ENCODE measurements around the gene MKNK2. TPM values are rescaled to one million over a fixed set of nuclear protein-coding genes. Genes with fewer than 3 reads are reported as not detected.

The MKNK2 gene
- total RNA-seq, 1 donor from 2014 or later, result 32.4 TPM

DNA sequence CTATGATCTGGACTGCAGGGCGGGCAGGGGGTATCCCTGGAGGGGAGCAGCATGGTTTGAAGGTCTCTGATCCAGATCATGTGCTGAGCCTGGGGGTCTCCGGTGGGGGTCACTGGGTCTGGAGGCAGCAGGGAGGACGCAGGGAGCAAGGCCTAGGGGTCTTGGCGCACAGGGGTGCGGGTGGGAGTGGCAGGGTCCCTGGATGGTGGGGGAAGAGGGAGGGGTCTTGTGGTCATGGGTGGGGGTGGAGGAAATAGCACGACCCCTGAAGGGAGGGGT lies 37.4 kb downstream of the MKNK2 start:
- H3K27me3 ChIP-seq (ENCODE audit: control insufficient read depth in 3 of 3, insufficient read depth in 3 of 3, low read length in 3 of 3), result no peaks in the 10 kb centered on the region
- no peak overlapping the region for H3K27ac ChIP-seq (ENCODE audit: low read depth, low read length)
- H3K9ac ChIP-seq (ENCODE audit: low read depth in 1 of 3, low read length in 3 of 3), result peak overlapping the region in 1 of 3 donors; percentile 32
- no peak overlapping the region for H3K4me3 ChIP-seq (ENCODE audit: low read length in 3 of 3)
- H3K36me3 ChIP-seq (ENCODE audit: control insufficient read depth in 3 of 3, insufficient read depth in 3 of 3, low read length in 3 of 3), result no peaks in the 10 kb centered on the region
- H3K9me3 ChIP-seq (ENCODE audit: control insufficient read depth in 3 of 3, low read length in 3 of 3), result no peaks in the 10 kb centered on the region
- H3K4me1 ChIP-seq (ENCODE audit: control insufficient read depth in 3 of 3, insufficient read depth in 3 of 3, low read length in 3 of 3), result peaks cover 5 to 21% (median 7%) of the 10 kb centered on the region in 3 donors

DNA sequence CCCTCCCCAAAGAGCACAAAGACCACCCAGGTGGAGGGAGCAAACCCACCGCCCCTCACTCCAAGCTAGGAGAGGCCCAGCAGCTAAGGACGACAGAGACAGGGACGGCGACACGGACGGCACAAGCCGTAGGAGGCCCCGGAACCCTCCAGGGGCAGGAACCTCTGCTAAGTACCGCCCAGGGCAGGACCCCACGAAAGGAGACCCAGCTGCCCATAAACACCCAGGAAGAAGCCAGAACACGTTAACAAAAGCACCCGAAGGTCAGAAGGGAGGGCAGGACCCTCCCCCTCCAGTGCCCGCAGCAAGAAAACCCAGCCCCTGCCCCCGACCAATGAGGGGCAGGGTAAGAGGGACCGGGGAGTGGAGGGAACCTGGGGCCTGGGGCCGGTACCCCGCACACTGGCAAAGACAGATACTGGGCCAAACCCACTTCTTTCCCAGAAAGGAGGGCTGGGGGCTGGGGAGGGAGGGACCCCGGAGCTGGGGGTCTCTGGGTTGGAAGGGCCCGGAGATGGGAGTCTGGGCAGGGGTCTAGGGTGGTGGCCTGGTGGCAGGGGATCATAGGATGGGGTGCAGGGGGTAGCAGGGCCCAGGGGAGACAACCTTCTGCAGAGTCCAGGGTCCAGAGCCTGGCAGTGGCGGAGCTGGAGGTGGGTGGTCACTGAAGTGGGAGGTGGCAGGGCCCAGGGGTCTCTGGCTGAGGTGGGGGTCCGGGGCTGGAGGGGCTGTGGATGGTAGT lies 37.9 kb downstream of the MKNK2 start:
- peak overlapping the region in 1 of 3 donors; percentile 32 for H3K9ac ChIP-seq (ENCODE audit: low read depth in 1 of 3, low read length in 3 of 3)
- no peak overlapping the region for H3K4me3 ChIP-seq (ENCODE audit: low read length in 3 of 3)
- H3K27ac ChIP-seq (ENCODE audit: low read depth, low read length), result no peak overlapping the region
- H3K4me1 ChIP-seq (ENCODE audit: control insufficient read depth in 3 of 3, insufficient read depth in 3 of 3, low read length in 3 of 3), result peaks cover 5 to 21% (median 7%) of the 10 kb centered on the region in 3 donors
- no peaks in the 10 kb centered on the region for H3K27me3 ChIP-seq (ENCODE audit: control insufficient read depth in 3 of 3, insufficient read depth in 3 of 3, low read length in 3 of 3)
- H3K9me3 ChIP-seq (ENCODE audit: control insufficient read depth in 3 of 3, low read length in 3 of 3), result no peaks in the 10 kb centered on the region
- no peaks in the 10 kb centered on the region for H3K36me3 ChIP-seq (ENCODE audit: control insufficient read depth in 3 of 3, insufficient read depth in 3 of 3, low read length in 3 of 3)

DNA sequence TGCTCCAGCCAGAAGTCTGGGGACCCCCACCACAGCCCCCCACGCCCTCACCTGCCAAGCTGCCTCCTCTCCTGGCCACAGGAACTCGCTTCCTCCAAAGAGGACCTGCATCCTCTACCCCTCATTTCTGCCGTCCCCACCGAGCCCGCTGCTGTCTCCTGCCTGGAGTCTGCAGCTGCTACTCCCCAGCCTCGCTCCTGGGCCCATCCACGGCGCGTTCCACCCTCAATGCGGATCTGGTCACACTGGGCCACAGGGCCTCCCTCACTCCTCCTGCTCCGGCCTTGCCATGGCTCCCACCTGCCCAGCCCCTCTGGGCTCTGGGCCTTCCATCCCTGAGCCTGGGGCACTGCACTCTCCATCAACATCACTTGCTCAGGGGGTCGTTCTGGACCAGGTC lies 39.9 kb downstream of the MKNK2 start:
- no peak overlapping the region for H3K27ac ChIP-seq (ENCODE audit: low read depth, low read length)
- H3K9me3 ChIP-seq (ENCODE audit: control insufficient read depth in 3 of 3, low read length in 3 of 3), result no peaks in the 10 kb centered on the region

DNA sequence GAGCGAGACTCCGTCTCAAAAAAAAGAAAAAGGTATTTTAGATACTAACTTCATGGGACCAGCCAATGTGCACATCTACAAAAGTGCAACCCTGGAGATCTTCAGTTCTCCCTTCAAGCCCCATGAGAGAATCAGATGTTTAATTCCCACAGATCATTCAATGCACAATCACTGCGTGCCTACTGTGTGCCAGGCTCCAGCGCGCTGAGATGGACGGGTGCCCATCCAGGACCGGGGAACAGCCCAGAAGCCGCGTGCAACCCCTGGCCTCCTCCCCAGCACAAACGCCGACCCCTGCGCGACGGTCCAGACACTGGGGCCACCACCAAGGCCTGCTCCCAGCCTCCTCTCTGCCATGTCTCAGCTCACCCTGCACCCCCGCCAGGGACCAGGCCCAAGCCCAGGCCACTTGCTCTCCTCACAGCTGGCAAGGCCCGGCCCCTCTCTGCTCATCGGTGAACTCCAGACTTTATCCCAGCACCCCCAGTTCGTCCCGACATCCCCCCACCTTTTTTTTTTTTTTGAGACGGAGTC lies 40.8 kb downstream of the MKNK2 start:
- no peak overlapping the region for H3K27ac ChIP-seq (ENCODE audit: low read depth, low read length)
- H3K4me3 ChIP-seq (ENCODE audit: low read length in 3 of 3), result no peak overlapping the region
- no peaks in the 10 kb centered on the region for H3K9me3 ChIP-seq (ENCODE audit: control insufficient read depth in 3 of 3, low read length in 3 of 3)
- no peaks in the 10 kb centered on the region for H3K27me3 ChIP-seq (ENCODE audit: control insufficient read depth in 3 of 3, insufficient read depth in 3 of 3, low read length in 3 of 3)
- peaks cover 0 to 15% (median 3%) of the 10 kb centered on the region in 3 donors for H3K4me1 ChIP-seq (ENCODE audit: control insufficient read depth in 3 of 3, insufficient read depth in 3 of 3, low read length in 3 of 3)
- H3K9ac ChIP-seq (ENCODE audit: low read depth in 1 of 3, low read length in 3 of 3), result no peak overlapping the region
- H3K36me3 ChIP-seq (ENCODE audit: control insufficient read depth in 3 of 3, insufficient read depth in 3 of 3, low read length in 3 of 3), result no peaks in the 10 kb centered on the region

More for the DNA sequence above, 39.9 kb downstream of the MKNK2 start:
- H3K36me3 ChIP-seq (ENCODE audit: control insufficient read depth in 3 of 3, insufficient read depth in 3 of 3, low read length in 3 of 3), result no peaks in the 10 kb centered on the region
- H3K9ac ChIP-seq (ENCODE audit: low read depth in 1 of 3, low read length in 3 of 3), result no peak overlapping the region
- no peak overlapping the region for H3K4me3 ChIP-seq (ENCODE audit: low read length in 3 of 3)
- no peaks in the 10 kb centered on the region for H3K27me3 ChIP-seq (ENCODE audit: control insufficient read depth in 3 of 3, insufficient read depth in 3 of 3, low read length in 3 of 3)
- peaks cover 2 to 17% (median 5%) of the 10 kb centered on the region in 3 donors for H3K4me1 ChIP-seq (ENCODE audit: control insufficient read depth in 3 of 3, insufficient read depth in 3 of 3, low read length in 3 of 3)

DNA sequence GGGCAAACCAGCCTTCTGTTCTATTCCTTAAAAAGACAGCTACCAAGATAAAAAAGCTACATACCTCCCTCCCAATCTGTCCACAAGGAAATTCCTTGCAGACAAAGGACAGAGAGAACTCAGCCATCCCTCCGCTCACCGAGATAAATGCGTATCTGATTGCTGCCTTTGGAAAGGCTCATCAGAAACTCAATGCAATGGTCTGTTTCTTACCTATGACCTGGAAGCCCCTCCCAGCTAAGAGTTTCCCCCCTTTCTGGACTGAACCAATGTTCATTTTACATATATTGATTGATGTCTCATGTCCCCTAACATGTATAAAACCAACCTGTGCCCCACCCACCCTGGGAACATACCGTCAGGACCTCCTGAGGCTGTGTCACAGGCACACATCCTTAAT lies 47.2 kb downstream of the MKNK2 start:
- no peak overlapping the region for H3K27ac ChIP-seq (ENCODE audit: low read depth, low read length)
- H3K9ac ChIP-seq (ENCODE audit: low read depth in 1 of 3, low read length in 3 of 3), result no peak overlapping the region
- H3K36me3 ChIP-seq (ENCODE audit: control insufficient read depth in 3 of 3, insufficient read depth in 3 of 3, low read length in 3 of 3), result peaks cover 5% of the 10 kb centered on the region in 3 donors
- H3K27me3 ChIP-seq (ENCODE audit: control insufficient read depth in 3 of 3, insufficient read depth in 3 of 3, low read length in 3 of 3), result no peaks in the 10 kb centered on the region
- no peaks in the 10 kb centered on the region for H3K4me1 ChIP-seq (ENCODE audit: control insufficient read depth in 3 of 3, insufficient read depth in 3 of 3, low read length in 3 of 3)
- H3K9me3 ChIP-seq (ENCODE audit: control insufficient read depth in 3 of 3, low read length in 3 of 3), result no peaks in the 10 kb centered on the region
- no peak overlapping the region for H3K4me3 ChIP-seq (ENCODE audit: low read length in 3 of 3)

DNA sequence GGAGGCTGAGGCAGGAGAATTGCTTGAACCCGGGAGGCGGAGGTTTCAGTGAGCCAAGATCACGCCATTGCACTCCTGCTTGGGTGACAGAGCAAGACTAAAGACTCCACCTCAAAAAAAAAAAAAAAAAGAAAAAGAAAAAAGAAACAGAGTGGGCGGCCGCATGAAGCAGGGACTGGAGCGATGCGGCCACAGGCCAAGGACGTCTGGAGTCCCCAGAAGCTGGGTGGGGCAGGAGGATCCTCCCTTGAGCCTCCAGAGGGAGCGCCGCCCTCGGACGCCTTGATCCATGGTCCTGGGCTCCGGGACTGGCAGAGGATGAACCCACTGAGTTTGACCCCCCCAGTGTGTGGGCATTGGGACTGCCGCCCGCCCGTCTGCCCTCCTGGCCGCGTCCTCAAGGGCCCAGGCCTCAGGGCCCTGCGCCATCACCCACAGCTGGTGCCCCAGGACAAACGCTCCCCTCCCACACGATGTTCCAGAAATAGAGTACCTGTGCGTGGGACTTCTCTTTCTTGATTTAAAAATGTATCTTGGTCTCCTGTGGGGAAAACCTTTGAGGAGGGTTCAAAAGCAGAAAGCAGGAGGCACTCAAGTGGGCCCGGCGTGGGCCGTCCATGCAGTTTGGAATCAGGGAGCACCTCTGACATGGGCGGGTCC lies 51.1 kb downstream of the MKNK2 start:
- no peak overlapping the region for H3K27ac ChIP-seq (ENCODE audit: low read depth, low read length)
- no peaks in the 10 kb centered on the region for H3K4me1 ChIP-seq (ENCODE audit: control insufficient read depth in 3 of 3, insufficient read depth in 3 of 3, low read length in 3 of 3)
- H3K4me3 ChIP-seq (ENCODE audit: low read length in 3 of 3), result no peak overlapping the region
- no peaks in the 10 kb centered on the region for H3K27me3 ChIP-seq (ENCODE audit: control insufficient read depth in 3 of 3, insufficient read depth in 3 of 3, low read length in 3 of 3)
- peaks cover 9 to 12% (median 11%) of the 10 kb centered on the region in 3 donors for H3K36me3 ChIP-seq (ENCODE audit: control insufficient read depth in 3 of 3, insufficient read depth in 3 of 3, low read length in 3 of 3)
- no peaks in the 10 kb centered on the region for H3K9me3 ChIP-seq (ENCODE audit: control insufficient read depth in 3 of 3, low read length in 3 of 3)
- no peak overlapping the region for H3K9ac ChIP-seq (ENCODE audit: low read depth in 1 of 3, low read length in 3 of 3)

DNA sequence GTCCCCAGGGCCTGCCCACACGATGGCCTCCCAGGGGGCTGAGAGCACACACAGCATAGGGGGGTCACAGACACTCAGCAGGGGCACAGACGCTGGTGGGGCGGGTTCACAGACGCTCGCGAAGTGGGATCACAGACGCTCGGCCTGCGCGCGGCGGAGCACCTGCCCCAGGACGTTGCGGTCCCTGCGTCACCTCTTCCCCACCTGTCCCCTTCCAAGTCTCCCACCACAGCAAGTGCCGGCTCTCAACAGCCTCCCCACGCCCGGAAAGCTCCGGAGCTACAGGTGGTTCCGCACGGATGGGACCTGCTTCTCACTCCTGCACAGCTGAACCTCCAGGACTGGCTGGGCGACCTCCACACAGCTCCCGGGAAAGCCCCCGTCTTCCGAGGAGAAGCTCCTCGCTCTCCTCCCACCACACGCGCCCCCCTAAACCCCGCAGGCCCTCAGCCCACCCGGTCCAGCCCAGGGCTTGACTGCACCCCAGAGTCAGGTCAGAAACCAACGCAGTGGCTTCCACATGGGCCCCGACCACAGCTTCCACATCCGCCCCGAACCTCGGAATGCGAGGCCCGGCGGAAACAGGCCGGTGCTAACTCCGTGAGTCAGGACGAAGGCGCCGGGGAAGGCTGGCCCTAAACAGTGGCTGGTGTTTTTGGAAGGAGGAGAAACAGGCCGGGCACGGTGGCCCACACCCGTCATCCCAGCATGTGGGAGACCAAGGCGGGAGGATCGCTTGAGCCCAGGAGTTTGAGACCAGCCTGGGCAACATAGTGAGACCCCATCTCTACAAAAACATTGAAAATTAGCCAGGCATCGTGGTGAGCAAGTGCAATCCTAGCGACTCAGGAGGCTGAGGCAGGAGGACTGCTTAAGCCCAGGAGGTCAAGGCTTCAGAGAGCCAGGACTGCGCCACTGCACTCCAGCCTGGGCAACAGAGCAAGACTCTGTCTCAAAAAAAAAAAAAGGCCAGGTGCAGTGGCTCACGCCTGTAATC lies 52.0 kb downstream of the MKNK2 start:
- Histone ChIP-seq H3K27ac (ENCODE audit: low read depth, low read length) (no peak overlapping the region), H3K9me3 (ENCODE audit: control insufficient read depth in 3 of 3, low read length in 3 of 3) (no peaks in the 10 kb centered on the region), H3K27me3 (ENCODE audit: control insufficient read depth in 3 of 3, insufficient read depth in 3 of 3, low read length in 3 of 3) (no peaks in the 10 kb centered on the region), H3K36me3 (ENCODE audit: control insufficient read depth in 3 of 3, insufficient read depth in 3 of 3, low read length in 3 of 3) (peaks cover 9 to 12% (median 11%) of the 10 kb centered on the region in 3 donors), H3K4me3 (ENCODE audit: low read length in 3 of 3) (no peak overlapping the region), H3K4me1 (ENCODE audit: control insufficient read depth in 3 of 3, insufficient read depth in 3 of 3, low read length in 3 of 3) (no peaks in the 10 kb centered on the region), H3K9ac (ENCODE audit: low read depth in 1 of 3, low read length in 3 of 3) (no peak overlapping the region)

DNA sequence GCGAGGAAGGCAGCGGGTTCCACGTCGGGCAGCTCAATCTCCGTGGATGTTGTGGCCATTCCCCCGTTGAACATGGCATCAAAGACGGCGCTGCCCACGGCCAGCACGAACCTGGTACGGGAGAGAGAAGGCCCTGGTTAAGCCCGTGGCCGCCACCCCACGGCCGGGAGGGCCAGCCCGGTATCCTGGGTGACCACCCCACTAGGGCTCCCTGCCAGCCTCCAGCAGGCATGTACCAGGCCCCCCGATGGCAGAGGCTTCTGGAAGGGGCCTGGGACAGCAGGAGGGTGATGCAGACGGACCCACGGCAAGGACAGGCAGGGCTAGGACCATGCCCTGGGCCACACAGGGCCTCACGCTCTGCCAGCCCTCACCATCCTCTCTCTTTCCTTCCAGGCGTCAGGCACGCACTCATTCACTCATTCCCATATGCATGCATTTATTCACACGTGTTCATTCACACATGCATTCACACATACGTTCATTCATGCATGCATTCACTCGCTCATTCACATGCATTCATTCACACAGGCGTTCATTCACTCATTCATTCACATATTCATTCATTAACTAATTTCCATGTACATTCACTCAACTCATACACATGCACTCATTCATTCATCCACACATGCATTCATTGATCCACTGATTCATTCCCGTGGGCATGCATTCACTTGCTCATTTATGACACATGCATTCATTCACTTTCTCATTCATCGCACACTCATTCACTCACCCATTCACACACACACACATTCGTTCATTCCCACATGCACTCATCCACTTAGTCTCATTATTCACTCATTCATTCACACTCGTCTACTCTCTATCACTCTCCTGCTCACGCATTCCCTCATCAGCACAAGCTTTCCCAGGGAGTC lies 53.5 kb downstream of the MKNK2 start:
- Histone ChIP-seq H3K27me3 (ENCODE audit: control insufficient read depth in 3 of 3, insufficient read depth in 3 of 3, low read length in 3 of 3) (no peaks in the 10 kb centered on the region), H3K4me3 (ENCODE audit: low read length in 3 of 3) (no peak overlapping the region), H3K9ac (ENCODE audit: low read depth in 1 of 3, low read length in 3 of 3) (no peak overlapping the region), H3K9me3 (ENCODE audit: control insufficient read depth in 3 of 3, low read length in 3 of 3) (no peaks in the 10 kb centered on the region), H3K27ac (ENCODE audit: low read depth, low read length) (no peak overlapping the region), H3K36me3 (ENCODE audit: control insufficient read depth in 3 of 3, insufficient read depth in 3 of 3, low read length in 3 of 3) (peaks cover 12 to 17% (median 12%) of the 10 kb centered on the region in 3 donors), H3K4me1 (ENCODE audit: control insufficient read depth in 3 of 3, insufficient read depth in 3 of 3, low read length in 3 of 3) (no peaks in the 10 kb centered on the region)

DNA sequence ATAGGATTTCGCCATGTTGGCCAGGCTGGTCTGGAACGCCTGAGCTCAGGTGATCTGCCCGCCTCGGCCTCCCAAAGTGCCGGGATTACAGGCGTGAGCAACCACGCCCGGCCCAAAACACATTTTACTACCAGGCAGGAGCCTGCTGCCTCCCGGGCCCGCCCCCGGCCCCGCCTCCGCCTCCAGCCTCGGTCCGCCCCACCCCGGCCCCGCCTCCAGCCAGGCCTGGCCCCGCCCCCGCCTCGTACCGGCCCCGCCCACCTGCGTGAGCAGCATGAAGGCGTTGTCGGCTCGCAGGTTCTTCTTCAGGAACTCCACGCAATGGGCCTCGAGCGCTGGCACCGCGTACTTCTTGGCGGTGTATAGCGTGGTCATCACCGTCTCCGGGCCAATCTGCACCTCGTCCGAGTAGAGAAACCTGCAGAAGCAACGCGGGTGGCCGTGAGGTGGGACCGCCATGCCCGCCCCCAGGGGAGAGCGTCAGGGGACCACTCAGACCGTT lies 58.2 kb downstream of the MKNK2 start:
- Histone ChIP-seq H3K36me3 (ENCODE audit: control insufficient read depth in 3 of 3, insufficient read depth in 3 of 3, low read length in 3 of 3) (peaks cover 37 to 47% (median 38%) of the 10 kb centered on the region in 3 donors), H3K4me1 (ENCODE audit: control insufficient read depth in 3 of 3, insufficient read depth in 3 of 3, low read length in 3 of 3) (no peaks in the 10 kb centered on the region), H3K9me3 (ENCODE audit: control insufficient read depth in 3 of 3, low read length in 3 of 3) (no peaks in the 10 kb centered on the region), H3K27ac (ENCODE audit: low read depth, low read length) (no peak overlapping the region), H3K27me3 (ENCODE audit: control insufficient read depth in 3 of 3, insufficient read depth in 3 of 3, low read length in 3 of 3) (no peaks in the 10 kb centered on the region), H3K9ac (ENCODE audit: low read depth in 1 of 3, low read length in 3 of 3) (no peak overlapping the region), H3K4me3 (ENCODE audit: low read length in 3 of 3) (no peak overlapping the region)
